Muscle layer of colon (tissue), 2 donors: ENCODE data around the gene TRAP1.

Source experiments
- H3K27ac ChIP-seq: one replicate; pipeline ENCODE4 v1.7.0; 2013; ENCODE audit warnings: low read depth, mild to moderate bottlenecking, low read length, moderate library complexity
- H3K27me3 ChIP-seq, 2 donors: one replicate each; pipeline ENCODE4 v1.7.0; 2013; ENCODE audit warnings: low read length in 2 of 2, mild to moderate bottlenecking in 2 of 2; ENCODE audit not compliant: insufficient read depth in 2 of 2, control insufficient read depth in 1 of 2
- H3K36me3 ChIP-seq: one replicate; pipeline ENCODE4 v1.7.0; 2013; ENCODE audit warnings: mild to moderate bottlenecking, low read length; ENCODE audit not compliant: insufficient read depth
- H3K4me1 ChIP-seq: one replicate; pipeline ENCODE4 v1.7.0; 2013; ENCODE audit warnings: mild to moderate bottlenecking, low read length; ENCODE audit not compliant: insufficient read depth
- H3K4me3 ChIP-seq, 2 donors: one replicate each; pipeline ENCODE4 v1.7.0; 2013; ENCODE audit warnings: low read length in 2 of 2, low read depth in 1 of 2, mild to moderate bottlenecking in 1 of 2, moderate library complexity in 1 of 2
- H3K9ac ChIP-seq: one replicate; pipeline ENCODE4 v1.7.0; 2013; ENCODE audit warnings: low read length
- H3K9me3 ChIP-seq: one replicate; pipeline ENCODE4 v1.7.0; 2013; ENCODE audit warnings: mild to moderate bottlenecking, low read length
- donor health status: abdominal sarcoma.
- donor health status: Adenocarcinoma of cecum.

The TRAP1 gene

GRCh38 chr16:3687792-3688191 lies 29.5 kb downstream of the TRAP1 start:
- no peak overlapping the region for H3K27ac ChIP-seq
- H3K27me3 ChIP-seq: no peaks in the 10 kb centered on the region
- H3K9ac ChIP-seq: no peak overlapping the region
- peaks cover 35% of the 10 kb centered on the region for H3K36me3 ChIP-seq
- no peak overlapping the region for H3K4me3 ChIP-seq
- no peaks in the 10 kb centered on the region for H3K9me3 ChIP-seq
- H3K4me1 ChIP-seq: peaks cover 15% of the 10 kb centered on the region

GRCh38 chr16:3687021-3687420 lies 30.3 kb downstream of the TRAP1 start:
- no peak overlapping the region for H3K4me3 ChIP-seq
- no peaks in the 10 kb centered on the region for H3K9me3 ChIP-seq
- H3K9ac ChIP-seq: no peak overlapping the region
- H3K36me3 ChIP-seq: peaks cover 35% of the 10 kb centered on the region
- H3K27ac ChIP-seq: no peak overlapping the region
- H3K27me3 ChIP-seq: no peaks in the 10 kb centered on the region
- peaks cover 15% of the 10 kb centered on the region for H3K4me1 ChIP-seq

GRCh38 chr16:3681206-3681605 lies 36.1 kb downstream of the TRAP1 start:
- no peak overlapping the region for H3K4me3 ChIP-seq
- no peak overlapping the region for H3K27ac ChIP-seq
- no peaks in the 10 kb centered on the region for H3K4me1 ChIP-seq
- H3K27me3 ChIP-seq: no peaks in the 10 kb centered on the region
- no peaks in the 10 kb centered on the region for H3K9me3 ChIP-seq
- H3K9ac ChIP-seq: no peak overlapping the region
- peaks cover 47% of the 10 kb centered on the region for H3K36me3 ChIP-seq

GRCh38 chr16:3677994-3678393 lies 39.3 kb downstream of the TRAP1 start:
- Histone ChIP-seq H3K4me1 (no peaks in the 10 kb centered on the region), H3K9me3 (no peaks in the 10 kb centered on the region), H3K9ac (no peak overlapping the region), H3K4me3 (no peak overlapping the region), H3K36me3 (peaks cover 61% of the 10 kb centered on the region), H3K27ac (no peak overlapping the region), H3K27me3 (no peaks in the 10 kb centered on the region)

GRCh38 chr16:3675601-3676130 lies 41.7 kb downstream of the TRAP1 start:
- H3K9ac ChIP-seq: no peak overlapping the region
- H3K4me1 ChIP-seq: no peaks in the 10 kb centered on the region
- H3K36me3 ChIP-seq: peaks cover 56% of the 10 kb centered on the region
- no peak overlapping the region for H3K27ac ChIP-seq
- no peaks in the 10 kb centered on the region for H3K9me3 ChIP-seq
- H3K4me3 ChIP-seq: no peak overlapping the region
- H3K27me3 ChIP-seq: no peaks in the 10 kb centered on the region

GRCh38 chr16:3674513-3675295 lies 42.6 kb downstream of the TRAP1 start:
- Histone ChIP-seq H3K4me3 (no peak overlapping the region), H3K36me3 (peaks cover 51% of the 10 kb centered on the region), H3K9ac (no peak overlapping the region), H3K27me3 (no peaks in the 10 kb centered on the region), H3K4me1 (no peaks in the 10 kb centered on the region), H3K27ac (no peak overlapping the region), H3K9me3 (no peaks in the 10 kb centered on the region)

- Histone ChIP-seq H3K9me3 (no peaks in the 10 kb centered on the region), H3K4me3 (no peak overlapping the region), H3K4me1 (no peaks in the 10 kb centered on the region), H3K36me3 (peaks cover 51% of the 10 kb centered on the region), H3K27me3 (no peaks in the 10 kb centered on the region), H3K9ac (no peak overlapping the region), H3K27ac (no peak overlapping the region)
These were observed 43.5 kb downstream of the TRAP1 start for GRCh38 chr16:3673676-3674377.

GRCh38 chr16:3673201-3673600 lies 44.1 kb downstream of the TRAP1 start:
- Histone ChIP-seq H3K36me3 (peaks cover 54% of the 10 kb centered on the region), H3K9ac (no peak overlapping the region), H3K27me3 (no peaks in the 10 kb centered on the region), H3K4me1 (no peaks in the 10 kb centered on the region), H3K9me3 (no peaks in the 10 kb centered on the region), H3K27ac (no peak overlapping the region), H3K4me3 (no peak overlapping the region)

- H3K36me3 ChIP-seq: peaks cover 48% of the 10 kb centered on the region
These were observed 44.7 kb downstream of the TRAP1 start for GRCh38 chr16:3672571-3673041.

GRCh38 chr16:3671424-3671823 lies 45.9 kb downstream of the TRAP1 start:
- Histone ChIP-seq H3K9ac (no peak overlapping the region), H3K27me3 (no peaks in the 10 kb centered on the region), H3K9me3 (no peaks in the 10 kb centered on the region), H3K36me3 (peaks cover 46% of the 10 kb centered on the region), H3K4me3 (no peak overlapping the region), H3K27ac (no peak overlapping the region), H3K4me1 (no peaks in the 10 kb centered on the region)

More at GRCh38 chr16:3672571-3673041, 44.7 kb downstream of the TRAP1 start:
- no peak overlapping the region for H3K9ac ChIP-seq
- no peak overlapping the region for H3K27ac ChIP-seq
- no peak overlapping the region for H3K4me3 ChIP-seq
- H3K27me3 ChIP-seq: no peaks in the 10 kb centered on the region
- no peaks in the 10 kb centered on the region for H3K9me3 ChIP-seq
- H3K4me1 ChIP-seq: no peaks in the 10 kb centered on the region

- Histone ChIP-seq H3K4me1 (no peaks in the 10 kb centered on the region), H3K36me3 (peaks cover 48% of the 10 kb centered on the region), H3K4me3 (no peak overlapping the region), H3K9ac (no peak overlapping the region), H3K27ac (no peak overlapping the region), H3K27me3 (no peaks in the 10 kb centered on the region), H3K9me3 (no peaks in the 10 kb centered on the region)
These were observed 46.6 kb downstream of the TRAP1 start for GRCh38 chr16:3670711-3671110.
